ENCODE data around the gene FAM120A. TPM values are rescaled to one million over a fixed set of nuclear protein-coding genes. Genes with fewer than 3 reads are reported as not detected.

FAM120A gene
- total and polyA plus RNA-seq, 9 of the 15 experiments (the other 6 are each of a cell fraction or from before 2014, with no cell fraction given) = 8.7 to 71.0 (median 42.2) TPM

- TF ChIP-seq ZFX (CRISPR knock-in tag; IDR thresholded peaks at IDR 0.05) (peak; percentile 86), PML (IDR thresholded peaks at IDR 0.05; ENCODE audit: low read length) (no peak), TEAD1 (CRISPR knock-in tag; IDR thresholded peaks at IDR 0.05) (0 out of 4 replicates have a peak, but pooled peaks of 1 of the 2 experiments have one; percentile 74), CTBP1 (IDR thresholded peaks at IDR 0.05; ENCODE audit: borderline replicate concordance) (peak; percentile 28; the same call in 1 of the 2 replicates), HDAC6 (IDR thresholded peaks at IDR 0.05; ENCODE audit: low read depth, low read length) (0 out of 2 replicates have a peak, but pooled peaks have one; percentile 7), SMARCE1 (IDR thresholded peaks at IDR 0.05) (0 out of 2 replicates have a peak, but pooled peaks have one; percentile 14), CBX2 (IDR thresholded peaks at IDR 0.05; ENCODE audit: insufficient read depth, low read length, poor library complexity, severe bottlenecking) (no peak), SMARCA4 (IDR thresholded peaks at IDR 0.05) (0 out of 2 replicates have a peak, but pooled peaks have one; percentile 20), LEF1 (IDR thresholded peaks at IDR 0.05) (no peak), KDM2B (CRISPR knock-in tag; IDR thresholded peaks at IDR 0.05) (0 out of 2 replicates have a peak, but pooled peaks have one; percentile 46), SIN3A (IDR thresholded peaks at IDR 0.05; ENCODE audit: borderline replicate concordance in 2 of 2, control insufficient read depth in 1 of 2, low read depth in 2 of 2, low read length in 2 of 2) (peak in 1 of 2 experiments; percentile 38; a peak in 1 of 4 replicates), THRB (CRISPR knock-in tag; conservative IDR thresholded peaks at IDR 0.05) (0 out of 2 replicates have a peak, but pooled peaks have one; percentile 34), SUPT5H (IDR thresholded peaks at IDR 0.05) (peak; percentile 71), POLR3G (IDR thresholded peaks at IDR 0.05; ENCODE audit: extremely low read depth, insufficient read length, insufficient replicate concordance) (no peak), HDAC2 (IDR thresholded peaks at IDR 0.05) (0 out of 2 replicates have a peak, but pooled peaks have one; percentile 34), ZNF707 (CRISPR knock-in tag; conservative IDR thresholded peaks at IDR 0.05) (0 out of 2 replicates have a peak, but pooled peaks have one; percentile 5), CAMTA2 (CRISPR knock-in tag; conservative IDR thresholded peaks at IDR 0.05) (no peak), ZNF445 (CRISPR knock-in tag; IDR thresholded peaks at IDR 0.05; ENCODE audit: low read depth) (no peak), UBTF (IDR thresholded peaks at IDR 0.05; ENCODE audit: borderline replicate concordance in 1 of 2, low read depth in 2 of 2, low read length in 2 of 2) (peak; percentile 51 to 78; a peak in 1 of 4 replicates), CBFA2T3 (IDR thresholded peaks at IDR 0.05) (no peak), NFE2 (IDR thresholded peaks at IDR 0.05; ENCODE audit: low read depth) (peak; percentile 2; the same call in 1 of the 2 replicates), ATF3 (IDR thresholded peaks at IDR 0.05) (no peak), ATF3 (CRISPR knock-in tag; conservative IDR thresholded peaks at IDR 0.05) (no peak), PHF8 (IDR thresholded peaks at IDR 0.05; ENCODE audit: borderline replicate concordance, low read length) (peak; percentile 90; the same call in 1 of the 2 replicates), CBFB (CRISPR knock-in tag; IDR thresholded peaks at IDR 0.05) (peak; percentile 79)
These were observed at the start of gene FAM120A (continued) for GRCh38 chr9:93450945-93451815.
